Fibroblast of lung (primary cell): Measurements from ENCODE around the gene SMG6.

ENCODE experiments used
- CTCF ChIP-seq, 2 donors: IDR thresholded peaks in 1 of 2; conservative IDR thresholded peaks in 1 of 2; 1 replicate in 1 of 2; 2 replicates in 1 of 2; pipeline ENCODE4 v1.5.1; 2011 to 2012; ENCODE audit warnings: low read length in 2 of 2, control low read depth in 1 of 2, inconsistent platforms in 1 of 2, low read depth in 1 of 2, mild to moderate bottlenecking in 1 of 2
- EZH2 ChIP-seq: IDR thresholded peaks from 2 replicates; pipeline ENCODE4 v1.5.1; 2012; ENCODE audit warnings: low read length, control low read depth, mild to moderate bottlenecking; ENCODE audit errors: missing control alignments

GRCh38 chr17:2266045-2266864, 37.3 kb downstream of the SMG6 start:
- no peak for TF ChIP-seq CTCF (conservative IDR thresholded peaks at IDR 0.05 in 1 of 2, IDR thresholded peaks at IDR 0.05 in 1 of 2; ENCODE audit: low read depth in 1 of 2, low read length in 2 of 2)
- TF ChIP-seq EZH2 = no peak
